DND-41 (cell line): Measurements from ENCODE around the gene CD109.
"Not testable (repeated sequence)": the region's sequence is repeated elsewhere in the genome, so short reads cannot be mapped to it uniquely, and the experiment has no call there.

Experiments
- ATAC-seq: fragments of 200-7000 bp; cut with Tn5 transposase; 3 replicates; pipeline ENCODE4 v1.9.1; 2021; ENCODE audit warnings: low read depth; ENCODE audit not compliant: insufficient read depth
- DNase-seq: peaks from one replicate; pipeline ENCODE4 v3.0.0-alpha.2; 2020
- H2AFZ ChIP-seq: 2 replicates; pipeline ENCODE4 v1.6.0; 2012; ENCODE audit warnings: low read depth, low read length
- H3K27ac ChIP-seq: 2 replicates; pipeline ENCODE4 v1.5.1; 2012; ENCODE audit warnings: low read length, inconsistent platforms
- H3K27me3 ChIP-seq: fragments of 200-600 bp; sonication (generic); 2 replicates; pipeline ENCODE4 v1.6.0; 2012; ENCODE audit warnings: low read length, mild to moderate bottlenecking, inconsistent platforms; ENCODE audit not compliant: insufficient read depth, poor library complexity
- H3K36me3 ChIP-seq: 2 replicates; pipeline ENCODE4 v1.5.1; 2012; ENCODE audit warnings: low read length, inconsistent platforms; ENCODE audit not compliant: insufficient read depth
- H3K4me1 ChIP-seq: 2 replicates; pipeline ENCODE4 v1.5.1; 2012; ENCODE audit warnings: mild to moderate bottlenecking, low read length; ENCODE audit not compliant: insufficient read depth
- H3K4me2 ChIP-seq: 2 replicates; pipeline ENCODE4 v1.6.0; 2012; ENCODE audit warnings: mild to moderate bottlenecking, moderate library complexity, low read length, inconsistent platforms; ENCODE audit not compliant: insufficient read depth
- H3K4me3 ChIP-seq, 2 experiments: fragments of 200-600 bp in 1 of 2; shearing (Covaris generic) in 1 of 2; 2 replicates each; pipeline ENCODE4 v1.5.1; 2012 to 2016; ENCODE audit warnings: inconsistent platforms in 2 of 2, low read length in 2 of 2, mild to moderate bottlenecking in 2 of 2, low read depth in 1 of 2, moderate library complexity in 1 of 2
- H3K79me2 ChIP-seq: 2 replicates; pipeline ENCODE4 v1.6.0; 2012; ENCODE audit warnings: low read length, inconsistent platforms; ENCODE audit not compliant: insufficient read depth
- H3K9ac ChIP-seq: 2 replicates; pipeline ENCODE4 v1.6.0; 2012; ENCODE audit warnings: low read depth, mild to moderate bottlenecking, inconsistent platforms, low read length, moderate library complexity
- H3K9me3 ChIP-seq: 2 replicates; pipeline ENCODE4 v1.5.1; 2012; ENCODE audit warnings: low read length, moderate library complexity, mild to moderate bottlenecking, inconsistent platforms; ENCODE audit not compliant: insufficient read depth, severe bottlenecking
- H4K20me1 ChIP-seq: 2 replicates; pipeline ENCODE4 v1.6.0; 2012; ENCODE audit warnings: low read length; ENCODE audit not compliant: insufficient read depth
- CTCF ChIP-seq: IDR thresholded peaks from 2 replicates; pipeline ENCODE4 v1.5.1; 2012; ENCODE audit warnings: borderline replicate concordance, low read length, moderate library complexity, mild to moderate bottlenecking; ENCODE audit not compliant: poor library complexity, severe bottlenecking; ENCODE audit errors: extremely low read depth
- EZH2 ChIP-seq: IDR thresholded peaks from 3 replicates; pipeline ENCODE4 v1.6.1; 2012; ENCODE audit warnings: borderline replicate concordance, low read depth, mild to moderate bottlenecking, moderate library complexity, low read length, inconsistent platforms; ENCODE audit not compliant: severe bottlenecking

CD109 gene

GRCh38 chr6:73712535-73713173 is 16.7 kb downstream of the CD109 start:
- Histone ChIP-seq H3K36me3 (no peaks in the 10 kb centered on the region), H3K4me2 (no peak overlapping the region), H3K9ac (no peak overlapping the region), H2AFZ (no peak overlapping the region), H4K20me1 (no peaks in the 10 kb centered on the region), H3K9me3 (no peaks in the 10 kb centered on the region), H3K4me3 (no peak overlapping the region), H3K4me1 (no peaks in the 10 kb centered on the region), H3K27me3 (no peaks in the 10 kb centered on the region), H3K79me2 (no peaks in the 10 kb centered on the region), H3K27ac (no peak overlapping the region)
- no peak for ATAC-seq
- no peak for DNase-seq
- TF ChIP-seq EZH2, result no peak
- TF ChIP-seq CTCF, result no peak

GRCh38 chr6:73713426-73714147 is 17.6 kb downstream of the CD109 start:
- no peaks in the 10 kb centered on the region for H3K79me2 ChIP-seq
- H3K4me2 ChIP-seq, result no peak overlapping the region
- no peak overlapping the region for H3K9ac ChIP-seq
- H3K27ac ChIP-seq, result no peak overlapping the region
- no peaks in the 10 kb centered on the region for H3K27me3 ChIP-seq
- no peak for DNase-seq
- H3K36me3 ChIP-seq, result no peaks in the 10 kb centered on the region
- TF ChIP-seq EZH2 (no peak), CTCF (no peak)
- H4K20me1 ChIP-seq, result no peaks in the 10 kb centered on the region
- H3K9me3 ChIP-seq, result no peaks in the 10 kb centered on the region
- ATAC-seq, result no peak
- no peak overlapping the region for H2AFZ ChIP-seq
- no peak overlapping the region for H3K4me3 ChIP-seq
- H3K4me1 ChIP-seq, result no peaks in the 10 kb centered on the region

GRCh38 chr6:73715111-73715508 is 19.1 kb downstream of the CD109 start:
- H4K20me1 ChIP-seq, DNase-seq, H3K4me1 ChIP-seq, H3K4me2 ChIP-seq, H3K79me2 ChIP-seq, H3K27ac ChIP-seq, H3K4me3 ChIP-seq, H3K36me3 ChIP-seq, ATAC-seq, H3K27me3 ChIP-seq, H3K9me3 ChIP-seq, H3K9ac ChIP-seq, H2AFZ ChIP-seq: not testable (repeated sequence)

- no peak overlapping the region for H3K27ac ChIP-seq
- no peak for ATAC-seq
- no peaks in the 10 kb centered on the region for H3K79me2 ChIP-seq
- no peak for DNase-seq
- H3K36me3 ChIP-seq, result no peaks in the 10 kb centered on the region
- H4K20me1 ChIP-seq, result no peaks in the 10 kb centered on the region
- no peaks in the 10 kb centered on the region for H3K27me3 ChIP-seq
- no peaks in the 10 kb centered on the region for H3K4me1 ChIP-seq
- TF ChIP-seq CTCF (no peak), EZH2 (no peak)
- H3K9me3 ChIP-seq, result no peaks in the 10 kb centered on the region
- H3K9ac ChIP-seq, result no peak overlapping the region
- H3K4me2 ChIP-seq, result no peak overlapping the region
- no peak overlapping the region for H3K4me3 ChIP-seq
- no peak overlapping the region for H2AFZ ChIP-seq
Measured at GRCh38 chr6:73719046-73719445, 23.0 kb downstream of the CD109 start.
